ENCODE results near the gene ABL1.

DNA sequence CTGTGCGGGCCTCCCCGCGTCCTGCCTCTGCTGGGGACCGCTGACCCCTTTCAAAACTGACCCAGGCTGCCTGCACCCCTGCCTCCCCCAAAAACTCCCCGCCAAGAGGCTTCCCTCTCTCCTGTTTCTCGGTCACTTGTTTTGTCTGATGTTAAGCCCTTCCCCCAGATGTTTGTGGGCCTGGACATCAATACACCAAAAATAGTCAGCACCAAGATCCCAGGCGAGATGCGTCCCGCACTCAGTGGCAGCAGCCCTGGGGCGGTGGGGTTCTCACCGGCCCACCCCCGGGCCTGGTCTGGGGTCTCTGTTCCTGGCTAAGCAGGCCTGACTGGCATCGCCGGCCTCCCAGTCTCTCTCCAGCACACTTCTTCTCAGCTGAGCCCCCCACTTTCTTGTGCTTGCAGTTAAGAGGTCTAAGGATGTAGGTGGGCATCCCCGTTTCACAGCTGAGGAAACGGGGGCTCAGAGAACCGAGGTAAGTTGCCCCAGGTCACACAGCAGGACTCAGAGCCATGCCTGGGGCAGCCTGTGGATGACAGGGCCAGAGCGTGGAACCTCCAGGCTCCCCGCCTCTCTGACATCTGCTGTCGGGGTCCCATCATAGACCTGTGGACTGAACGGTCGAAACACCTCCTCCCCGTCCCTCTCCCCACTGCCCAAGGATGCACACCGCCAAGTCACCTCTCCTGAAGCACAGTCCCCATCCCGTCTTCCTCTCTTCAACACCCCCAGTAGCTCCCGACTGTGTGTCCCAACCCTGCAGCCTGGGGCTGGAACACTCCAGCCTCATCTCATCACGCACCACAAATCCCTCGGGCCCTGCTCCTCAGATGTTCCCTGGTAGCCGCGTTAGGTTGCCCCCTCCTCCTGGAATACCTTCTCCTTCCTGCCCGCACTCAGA lies 87.2 kb downstream of the ABL1 start:
- TF ChIP-seq, protein P1, sequence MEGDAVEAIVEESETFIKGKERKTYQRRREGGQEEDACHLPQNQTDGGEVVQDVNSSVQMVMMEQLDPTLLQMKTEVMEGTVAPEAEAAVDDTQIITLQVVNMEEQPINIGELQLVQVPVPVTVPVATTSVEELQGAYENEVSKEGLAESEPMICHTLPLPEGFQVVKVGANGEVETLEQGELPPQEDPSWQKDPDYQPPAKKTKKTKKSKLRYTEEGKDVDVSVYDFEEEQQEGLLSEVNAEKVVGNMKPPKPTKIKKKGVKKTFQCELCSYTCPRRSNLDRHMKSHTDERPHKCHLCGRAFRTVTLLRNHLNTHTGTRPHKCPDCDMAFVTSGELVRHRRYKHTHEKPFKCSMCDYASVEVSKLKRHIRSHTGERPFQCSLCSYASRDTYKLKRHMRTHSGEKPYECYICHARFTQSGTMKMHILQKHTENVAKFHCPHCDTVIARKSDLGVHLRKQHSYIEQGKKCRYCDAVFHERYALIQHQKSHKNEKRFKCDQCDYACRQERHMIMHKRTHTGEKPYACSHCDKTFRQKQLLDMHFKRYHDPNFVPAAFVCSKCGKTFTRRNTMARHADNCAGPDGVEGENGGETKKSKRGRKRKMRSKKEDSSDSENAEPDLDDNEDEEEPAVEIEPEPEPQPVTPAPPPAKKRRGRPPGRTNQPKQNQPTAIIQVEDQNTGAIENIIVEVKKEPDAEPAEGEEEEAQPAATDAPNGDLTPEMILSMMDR (IDR thresholded peaks at IDR 0.05; ENCODE audit: low read depth, low read length, poor library complexity, severe bottlenecking) = no peak
- no peak for TF ChIP-seq EZH2phosphoT487 (IDR thresholded peaks at IDR 0.05; ENCODE audit: borderline replicate concordance, low read length)
